DND-41 (cell line): ENCODE results near the gene TCERG1L.

ENCODE experiments used
- EZH2 ChIP-seq: IDR thresholded peaks from 3 replicates; pipeline ENCODE4 v1.6.1; 2012; ENCODE audit warnings: borderline replicate concordance, low read depth, mild to moderate bottlenecking, moderate library complexity, low read length, inconsistent platforms; ENCODE audit not compliant: severe bottlenecking
- TF ChIP-seq, protein P1 (sequence below): IDR thresholded peaks from 2 replicates; pipeline ENCODE4 v1.5.1; 2012; ENCODE audit warnings: borderline replicate concordance, low read length, moderate library complexity, mild to moderate bottlenecking; ENCODE audit not compliant: poor library complexity, severe bottlenecking; ENCODE audit errors: extremely low read depth

DNA sequence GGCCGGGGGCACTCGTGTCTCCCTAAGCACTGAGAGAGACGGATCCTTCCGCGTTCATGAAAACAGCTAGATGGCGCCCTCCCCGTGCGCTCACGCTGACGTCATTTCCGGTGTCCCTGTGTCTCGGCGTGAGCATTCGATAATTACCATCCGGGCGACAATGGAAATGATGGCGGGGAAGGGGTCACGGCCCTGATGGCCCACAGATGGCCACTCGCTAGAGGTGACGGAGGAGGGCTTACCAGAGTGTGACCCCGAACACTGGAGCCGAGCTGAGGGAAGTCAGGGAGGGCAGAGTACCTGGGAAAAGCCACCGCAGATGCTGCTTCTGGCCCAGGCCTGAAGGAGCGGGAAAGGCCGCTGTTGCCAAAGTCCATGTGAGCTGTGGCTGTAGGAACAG is 222.9 kb downstream of the TCERG1L start:
- no peak for TF ChIP-seq EZH2
- TF ChIP-seq, protein P1, sequence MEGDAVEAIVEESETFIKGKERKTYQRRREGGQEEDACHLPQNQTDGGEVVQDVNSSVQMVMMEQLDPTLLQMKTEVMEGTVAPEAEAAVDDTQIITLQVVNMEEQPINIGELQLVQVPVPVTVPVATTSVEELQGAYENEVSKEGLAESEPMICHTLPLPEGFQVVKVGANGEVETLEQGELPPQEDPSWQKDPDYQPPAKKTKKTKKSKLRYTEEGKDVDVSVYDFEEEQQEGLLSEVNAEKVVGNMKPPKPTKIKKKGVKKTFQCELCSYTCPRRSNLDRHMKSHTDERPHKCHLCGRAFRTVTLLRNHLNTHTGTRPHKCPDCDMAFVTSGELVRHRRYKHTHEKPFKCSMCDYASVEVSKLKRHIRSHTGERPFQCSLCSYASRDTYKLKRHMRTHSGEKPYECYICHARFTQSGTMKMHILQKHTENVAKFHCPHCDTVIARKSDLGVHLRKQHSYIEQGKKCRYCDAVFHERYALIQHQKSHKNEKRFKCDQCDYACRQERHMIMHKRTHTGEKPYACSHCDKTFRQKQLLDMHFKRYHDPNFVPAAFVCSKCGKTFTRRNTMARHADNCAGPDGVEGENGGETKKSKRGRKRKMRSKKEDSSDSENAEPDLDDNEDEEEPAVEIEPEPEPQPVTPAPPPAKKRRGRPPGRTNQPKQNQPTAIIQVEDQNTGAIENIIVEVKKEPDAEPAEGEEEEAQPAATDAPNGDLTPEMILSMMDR: peak; percentile 42
